HepG2 (cell line): ENCODE data around the gene PAPPA.

Experiments used
- ARHGAP35 ChIP-seq: sonication (generic); formaldehyde crosslinking; IDR thresholded peaks from 2 replicates; pipeline ENCODE4 v1.9.0; 2022; ENCODE audit warnings: mild to moderate bottlenecking, inconsistent platforms, moderate library complexity, missing genetic modification reagents, borderline replicate concordance
- IKZF4 ChIP-seq: sonication (generic); formaldehyde crosslinking; IDR thresholded peaks from 2 replicates; pipeline ENCODE4 v1.5.1; 2020; ENCODE audit warnings: borderline replicate concordance, mild to moderate bottlenecking, low read depth, missing genetic modification reagents; ENCODE audit errors: not compliant biosample characterization
- JUND ChIP-seq: sonication (generic); formaldehyde crosslinking; IDR thresholded peaks from 2 replicates; pipeline ENCODE4 v1.8.0; 2022; ENCODE audit warnings: mild to moderate bottlenecking, missing genetic modification reagents
- TF ChIP-seq, protein P1 (sequence below): sonication (generic); formaldehyde crosslinking; IDR thresholded peaks from 2 replicates; pipeline ENCODE4 v1.5.0; 2020; ENCODE audit warnings: mild to moderate bottlenecking, missing genetic modification reagents, moderate library complexity

DNA sequence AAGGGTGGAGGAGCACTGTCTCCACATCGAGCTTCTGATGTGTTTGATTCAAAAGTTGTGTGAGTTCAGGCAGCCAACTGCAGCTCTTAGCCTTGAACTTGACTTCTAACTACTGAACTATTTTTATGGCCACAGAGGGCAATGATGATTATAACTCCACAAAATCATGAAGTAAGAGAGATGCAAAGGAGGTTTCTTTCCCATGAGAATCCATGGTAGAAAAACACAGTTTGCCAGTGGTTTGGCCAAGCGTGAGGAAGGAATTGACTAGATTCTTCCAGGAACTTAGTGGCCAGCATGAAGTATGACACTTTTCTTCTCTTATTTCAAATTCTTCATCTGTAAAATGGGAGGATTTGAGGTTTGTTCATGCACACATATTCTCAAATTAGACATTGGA is 43.2 kb downstream of the PAPPA start:
- no peak for TF ChIP-seq IKZF4 (CRISPR knock-in tag)
- TF ChIP-seq, protein P1, sequence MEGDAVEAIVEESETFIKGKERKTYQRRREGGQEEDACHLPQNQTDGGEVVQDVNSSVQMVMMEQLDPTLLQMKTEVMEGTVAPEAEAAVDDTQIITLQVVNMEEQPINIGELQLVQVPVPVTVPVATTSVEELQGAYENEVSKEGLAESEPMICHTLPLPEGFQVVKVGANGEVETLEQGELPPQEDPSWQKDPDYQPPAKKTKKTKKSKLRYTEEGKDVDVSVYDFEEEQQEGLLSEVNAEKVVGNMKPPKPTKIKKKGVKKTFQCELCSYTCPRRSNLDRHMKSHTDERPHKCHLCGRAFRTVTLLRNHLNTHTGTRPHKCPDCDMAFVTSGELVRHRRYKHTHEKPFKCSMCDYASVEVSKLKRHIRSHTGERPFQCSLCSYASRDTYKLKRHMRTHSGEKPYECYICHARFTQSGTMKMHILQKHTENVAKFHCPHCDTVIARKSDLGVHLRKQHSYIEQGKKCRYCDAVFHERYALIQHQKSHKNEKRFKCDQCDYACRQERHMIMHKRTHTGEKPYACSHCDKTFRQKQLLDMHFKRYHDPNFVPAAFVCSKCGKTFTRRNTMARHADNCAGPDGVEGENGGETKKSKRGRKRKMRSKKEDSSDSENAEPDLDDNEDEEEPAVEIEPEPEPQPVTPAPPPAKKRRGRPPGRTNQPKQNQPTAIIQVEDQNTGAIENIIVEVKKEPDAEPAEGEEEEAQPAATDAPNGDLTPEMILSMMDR: no peak
- no peak for TF ChIP-seq ARHGAP35 (CRISPR knock-in tag)
- TF ChIP-seq JUND (CRISPR knock-in tag): no peak
